ENCODE measurements around the gene TBCA. TPM values are rescaled to one million over a fixed set of nuclear protein-coding genes. Genes with fewer than 3 reads are reported as not detected.
"Not testable (repeated sequence)": the region's sequence is repeated elsewhere in the genome, so short reads cannot be mapped to it uniquely, and the experiment has no call there.

TBCA gene
- total RNA-seq, 1 donor from 2014 or later, result 264 TPM

DNA sequence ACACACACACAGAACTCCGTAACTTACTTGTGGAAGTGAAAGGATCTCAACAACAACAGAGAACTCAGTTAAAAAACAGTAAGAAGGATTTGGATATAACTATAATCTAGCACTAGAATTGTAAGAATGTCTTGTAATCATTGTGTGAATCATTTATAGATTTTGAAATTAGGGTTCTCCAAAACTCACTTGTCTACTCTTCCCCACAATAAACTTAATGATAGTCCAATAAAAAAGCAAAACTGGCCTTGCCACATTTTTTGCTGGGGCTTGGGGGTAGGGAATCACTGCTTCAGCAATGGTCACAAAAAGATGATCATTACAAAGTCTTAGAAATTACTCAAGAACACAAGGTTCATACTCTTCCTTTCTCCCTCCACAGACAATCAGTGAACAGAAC lies 8.8 kb downstream of the TBCA start:
- no peak overlapping the region for H3K4me3 Mint-ChIP-seq (ENCODE audit: low read depth)
- no peak for DNase-seq (ENCODE audit: low spot score, unreplicated experiment)
- H3K27me3 Mint-ChIP-seq, result no peaks in the 10 kb centered on the region
- TF ChIP-seq, protein P1, sequence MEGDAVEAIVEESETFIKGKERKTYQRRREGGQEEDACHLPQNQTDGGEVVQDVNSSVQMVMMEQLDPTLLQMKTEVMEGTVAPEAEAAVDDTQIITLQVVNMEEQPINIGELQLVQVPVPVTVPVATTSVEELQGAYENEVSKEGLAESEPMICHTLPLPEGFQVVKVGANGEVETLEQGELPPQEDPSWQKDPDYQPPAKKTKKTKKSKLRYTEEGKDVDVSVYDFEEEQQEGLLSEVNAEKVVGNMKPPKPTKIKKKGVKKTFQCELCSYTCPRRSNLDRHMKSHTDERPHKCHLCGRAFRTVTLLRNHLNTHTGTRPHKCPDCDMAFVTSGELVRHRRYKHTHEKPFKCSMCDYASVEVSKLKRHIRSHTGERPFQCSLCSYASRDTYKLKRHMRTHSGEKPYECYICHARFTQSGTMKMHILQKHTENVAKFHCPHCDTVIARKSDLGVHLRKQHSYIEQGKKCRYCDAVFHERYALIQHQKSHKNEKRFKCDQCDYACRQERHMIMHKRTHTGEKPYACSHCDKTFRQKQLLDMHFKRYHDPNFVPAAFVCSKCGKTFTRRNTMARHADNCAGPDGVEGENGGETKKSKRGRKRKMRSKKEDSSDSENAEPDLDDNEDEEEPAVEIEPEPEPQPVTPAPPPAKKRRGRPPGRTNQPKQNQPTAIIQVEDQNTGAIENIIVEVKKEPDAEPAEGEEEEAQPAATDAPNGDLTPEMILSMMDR (IDR thresholded peaks at IDR 0.05; ENCODE audit: unreplicated experiment), result no peak
- H3K9me3 Mint-ChIP-seq (ENCODE audit: low read depth), result peaks cover 21% of the 10 kb centered on the region
- H3K36me3 Mint-ChIP-seq (ENCODE audit: insufficient read depth), result peaks cover 48% of the 10 kb centered on the region
- H3K27ac Mint-ChIP-seq, result peak overlapping the region; percentile 45
- H3K4me1 Mint-ChIP-seq (ENCODE audit: low read depth), result peaks cover 7% of the 10 kb centered on the region

DNA sequence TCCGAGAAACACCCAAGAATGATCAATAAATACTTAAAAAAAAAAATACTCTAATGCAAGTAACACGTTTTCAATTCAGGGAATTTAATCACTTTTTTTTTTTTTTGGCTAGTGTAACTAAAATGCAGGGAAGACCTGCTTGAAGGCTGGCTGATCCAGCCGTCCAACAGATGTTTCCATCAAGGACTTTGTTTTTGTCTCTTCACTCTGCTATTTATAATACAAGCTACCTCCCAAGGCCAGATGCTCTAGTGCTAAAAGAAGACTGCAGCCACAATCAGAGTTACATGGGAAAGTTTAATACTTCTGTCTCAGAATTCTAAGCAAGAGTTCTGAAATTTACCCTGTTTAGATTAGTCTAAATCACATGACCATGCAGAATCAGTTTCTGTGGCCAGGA lies 14.5 kb downstream of the TBCA start:
- Mint-ChIP-seq H3K4me1 (ENCODE audit: low read depth) (no peaks in the 10 kb centered on the region), H3K4me3 (ENCODE audit: low read depth) (no peak overlapping the region), H3K27ac (peak overlapping the region; percentile 16), H3K27me3 (no peaks in the 10 kb centered on the region), H3K9me3 (ENCODE audit: low read depth) (peaks cover 22% of the 10 kb centered on the region), H3K36me3 (ENCODE audit: insufficient read depth) (peaks cover 61% of the 10 kb centered on the region)
- DNase-seq (ENCODE audit: low spot score, unreplicated experiment), result no peak
- TF ChIP-seq, protein P1 (IDR thresholded peaks at IDR 0.05; ENCODE audit: unreplicated experiment), result no peak

DNA sequence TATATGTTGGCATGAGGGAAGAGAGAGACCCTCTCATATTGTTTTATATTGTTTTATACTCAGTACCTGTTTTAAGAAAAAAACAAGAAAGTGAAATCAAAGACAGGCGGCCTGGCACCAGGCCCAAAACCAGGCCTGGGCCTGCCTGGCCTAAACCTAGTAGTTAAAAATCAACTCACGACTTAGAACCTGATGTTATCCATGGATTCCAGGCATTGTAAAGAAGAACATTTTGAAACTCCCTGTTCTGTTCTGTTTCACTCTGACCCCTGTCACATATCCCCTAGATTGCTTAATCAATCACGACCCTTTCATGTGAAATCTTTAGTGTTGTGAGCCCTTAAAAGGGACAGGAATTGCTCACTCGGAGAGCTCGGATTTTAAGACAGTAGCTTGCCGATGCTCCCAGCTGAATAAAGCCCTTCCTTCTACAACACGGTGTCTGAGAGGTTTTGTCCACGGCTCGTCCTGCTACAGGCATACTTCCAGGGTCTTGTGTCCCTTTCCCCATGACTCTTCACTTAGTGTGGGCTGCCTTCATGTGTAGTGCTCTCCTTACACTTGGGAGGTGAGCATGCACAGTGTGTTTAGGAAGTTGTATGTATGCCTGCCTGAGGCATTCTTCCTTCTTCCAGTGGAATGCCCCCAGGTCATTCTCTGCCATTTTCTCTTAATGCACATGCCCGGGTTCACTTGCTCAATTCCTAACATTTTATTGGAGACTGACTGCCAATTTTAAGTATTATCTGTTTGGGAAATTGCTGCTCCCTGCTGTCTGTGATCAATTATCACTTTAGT lies 17.8 kb downstream of the TBCA start:
- Mint-ChIP-seq H3K36me3 (ENCODE audit: insufficient read depth) (peaks cover 52% of the 10 kb centered on the region), H3K9me3 (ENCODE audit: low read depth) (peaks cover 13% of the 10 kb centered on the region), H3K27me3 (no peaks in the 10 kb centered on the region), H3K4me1 (ENCODE audit: low read depth) (no peaks in the 10 kb centered on the region), H3K4me3 (ENCODE audit: low read depth) (no peak overlapping the region), H3K27ac (no peak overlapping the region)
- no peak for DNase-seq (ENCODE audit: low spot score, unreplicated experiment)
- TF ChIP-seq, protein P1 (IDR thresholded peaks at IDR 0.05; ENCODE audit: unreplicated experiment), result no peak

DNA sequence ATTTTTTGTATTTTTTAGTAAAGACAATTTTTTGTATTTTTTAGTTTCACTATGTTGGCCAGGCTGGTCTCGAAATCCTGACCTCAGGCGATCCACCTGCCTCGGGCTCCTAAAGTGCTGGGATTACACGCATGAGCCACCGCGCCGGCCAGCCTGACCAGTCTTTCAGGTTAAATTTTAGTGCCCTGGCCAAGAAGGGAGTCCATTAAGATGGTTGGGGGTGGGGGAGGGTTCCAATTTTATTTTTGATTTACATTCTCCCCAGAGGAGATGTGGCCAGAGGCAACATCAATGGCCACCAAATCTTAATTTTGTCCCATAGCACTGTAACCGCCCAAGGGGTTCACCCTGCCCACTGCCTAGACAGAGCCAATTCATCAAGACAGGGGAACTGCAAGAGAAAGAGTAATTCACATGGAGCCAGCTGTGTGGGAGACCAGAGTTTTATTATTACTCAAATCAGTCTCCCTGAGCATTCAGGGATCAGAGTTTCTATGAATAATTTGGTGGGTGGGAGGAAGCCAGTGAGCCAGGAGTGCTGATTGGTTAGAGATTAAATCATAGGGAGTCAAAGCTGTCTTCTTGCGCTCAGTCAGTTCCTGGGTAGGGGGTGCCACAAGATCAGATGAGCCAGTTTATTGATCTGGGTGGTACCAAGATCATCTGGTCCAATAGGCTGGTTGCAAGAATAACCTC lies 24.7 kb downstream of the TBCA start:
- no peak overlapping the region for H3K4me3 Mint-ChIP-seq (ENCODE audit: low read depth)
- no peaks in the 10 kb centered on the region for H3K27me3 Mint-ChIP-seq
- H3K36me3 Mint-ChIP-seq (ENCODE audit: insufficient read depth), result peaks cover 11% of the 10 kb centered on the region
- H3K27ac Mint-ChIP-seq, result no peak overlapping the region
- H3K9me3 Mint-ChIP-seq (ENCODE audit: low read depth), result peaks cover 4% of the 10 kb centered on the region
- peaks cover 9% of the 10 kb centered on the region for H3K4me1 Mint-ChIP-seq (ENCODE audit: low read depth)
- no peak for DNase-seq (ENCODE audit: low spot score, unreplicated experiment)
- TF ChIP-seq, protein P1 (IDR thresholded peaks at IDR 0.05; ENCODE audit: unreplicated experiment), result no peak

DNA sequence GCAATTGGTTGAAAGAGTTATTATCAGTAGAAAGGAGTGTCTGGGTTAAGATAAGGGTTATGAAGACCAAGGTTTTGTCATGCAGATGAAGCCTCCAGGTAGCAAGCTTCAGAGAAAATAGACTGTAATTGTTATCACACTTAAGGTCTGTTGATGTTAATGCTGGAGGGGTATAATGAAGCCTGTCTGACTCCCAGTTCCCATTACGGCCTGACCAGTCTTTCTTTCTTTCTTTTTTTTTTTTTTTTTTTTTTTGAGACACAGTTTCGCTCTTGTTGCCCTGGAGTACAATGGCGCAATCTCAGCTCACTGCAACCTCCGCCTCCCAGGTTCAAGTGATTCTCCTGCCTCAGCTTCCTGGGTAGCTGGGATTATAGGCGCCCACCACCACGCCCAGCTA lies 25.2 kb downstream of the TBCA start:
- not testable (repeated sequence) for H3K4me1 Mint-ChIP-seq (ENCODE audit: low read depth); H3K27me3 Mint-ChIP-seq; DNase-seq (ENCODE audit: low spot score, unreplicated experiment); H3K9me3 Mint-ChIP-seq (ENCODE audit: low read depth); H3K4me3 Mint-ChIP-seq (ENCODE audit: low read depth); H3K36me3 Mint-ChIP-seq (ENCODE audit: insufficient read depth); H3K27ac Mint-ChIP-seq
